Naive thymus-derived CD4-positive, alpha-beta T cell (primary cell): ENCODE data around the gene ITGA2. TPM values are rescaled to one million over a fixed set of nuclear protein-coding genes. Genes with fewer than 3 reads are reported as not detected.
A peak's percentile ranks its signal among the peaks of the same experiment; 100 is the strongest.

Experiments used
- ATAC-seq: fragments of 150-1000 bp; cut with Tn5 transposase; 2 replicates; pipeline ENCODE4 v1.10.0; 2021; ENCODE audit warnings: mild to moderate bottlenecking, moderate library complexity
- CTCF ChIA-PET: fragments of 350-600 bp; sonication (Branson Sonifier 250); formaldehyde crosslinking; loops from one replicate; lab custom pipeline; 2021; ENCODE audit warnings: antibody characterized with exemption; lab: Charles Lee
- POLR2A ChIA-PET: fragments of 350-600 bp; sonication (Branson Sonifier 250); formaldehyde crosslinking; loops from one replicate; lab custom pipeline; 2021; ENCODE audit warnings: antibody characterized with exemption, inconsistent platforms; lab: Charles Lee
- DNase-seq, 9 donors: peaks; one replicate each; pipeline versions ENCODE4 v3.0.0 to v3.0.0-alpha.2; 2020 to 2022; ENCODE audit warnings: mixed read lengths in 1 of 9
- H3K27ac ChIP-seq: one replicate; pipeline ENCODE4 v1.7.0; 2013; ENCODE audit warnings: mild to moderate bottlenecking, low read depth, low read length, moderate library complexity
- H3K27me3 ChIP-seq, 2 donors: one replicate each; pipeline ENCODE4 v1.7.0; 2013; ENCODE audit warnings: low read length in 2 of 2, mild to moderate bottlenecking in 2 of 2, moderate library complexity in 2 of 2; ENCODE audit not compliant: control insufficient read depth in 2 of 2, insufficient read depth in 2 of 2
- H3K36me3 ChIP-seq, 3 experiments: 1 replicate in 2 of 3; 2 replicates in 1 of 3; pipeline ENCODE4 v1.7.0; 2013; ENCODE audit warnings: low read length in 3 of 3, mild to moderate bottlenecking in 3 of 3, moderate library complexity in 1 of 3; ENCODE audit not compliant: insufficient read depth in 3 of 3, control insufficient read depth in 2 of 3
- H3K4me1 ChIP-seq, 2 donors: one replicate each; pipeline ENCODE4 v1.7.0; 2013; ENCODE audit warnings: low read length in 2 of 2, mild to moderate bottlenecking in 2 of 2, moderate library complexity in 1 of 2; ENCODE audit not compliant: control insufficient read depth in 2 of 2, insufficient read depth in 2 of 2
- H3K4me3 ChIP-seq: 2 replicates; pipeline ENCODE4 v1.7.0; 2013; ENCODE audit warnings: mild to moderate bottlenecking, low read length
- H3K9me3 ChIP-seq, 3 experiments: 1 replicate in 2 of 3; 2 replicates in 1 of 3; pipeline ENCODE4 v1.7.0; 2013; ENCODE audit warnings: low read length in 3 of 3; ENCODE audit not compliant: control insufficient read depth in 2 of 3
- H3K27ac Mint-ChIP-seq, 9 donors: one replicate each; pipeline ENCODE4 v1.8.0; 2020 to 2022; ENCODE audit warnings: mixed read lengths in 9 of 9, mild to moderate bottlenecking in 8 of 9, moderate library complexity in 5 of 9, inconsistent platforms in 2 of 9
- H3K27me3 Mint-ChIP-seq, 5 donors: one replicate each; pipeline ENCODE4 v1.8.0; 2021 to 2022; ENCODE audit warnings: mixed read lengths in 5 of 5, mild to moderate bottlenecking in 1 of 5
- H3K36me3 Mint-ChIP-seq, 5 donors: one replicate each; pipeline ENCODE4 v1.8.0; 2020 to 2022; ENCODE audit warnings: mixed read lengths in 5 of 5, mild to moderate bottlenecking in 3 of 5, inconsistent platforms in 1 of 5
- H3K4me1 Mint-ChIP-seq, 7 donors: one replicate each; pipeline ENCODE4 v1.8.0; 2020 to 2022; ENCODE audit warnings: mixed read lengths in 7 of 7, mild to moderate bottlenecking in 3 of 7, inconsistent platforms in 1 of 7
- H3K4me3 Mint-ChIP-seq, 10 donors: one replicate each; pipeline ENCODE4 v1.8.0; 2020 to 2022; ENCODE audit warnings: mild to moderate bottlenecking in 10 of 10, mixed read lengths in 10 of 10, moderate library complexity in 6 of 10, inconsistent platforms in 2 of 10
- H3K9me3 Mint-ChIP-seq, 11 donors: one replicate each; pipeline ENCODE4 v1.8.0; 2020 to 2022; ENCODE audit warnings: mixed read lengths in 11 of 11, mild to moderate bottlenecking in 4 of 11, inconsistent platforms in 1 of 11, moderate library complexity in 1 of 11
- intact Hi-C, 2 donors: fragments of 100-400 bp; cut with micrococcal nuclease; formaldehyde crosslinking; loops; one replicate each; pipeline ENCODE4 v1.15.1; 2023
- polyA plus RNA-seq, 2 donors: library from polyadenylated mRNA; unstranded; fragments of 300-500 nt; fragmentation: Illumina TruSeq; gene quantifications; one replicate each; pipeline ENCODE4 v1.2.3, GENCODE V29; 2021
- total RNA-seq, 6 experiments: library from RNA in 5 of 6; stranded (reverse) in 5 of 6; gene quantifications; 1 replicate in 5 of 6; 2 replicates in 1 of 6; pipeline ENCODE4 v1.2.3 and lab custom pipeline; 2021 to 2026

The ITGA2 gene
- total and polyA plus RNA-seq, 7 experiments from 2014 or later, result 0.16 to 8.9 (median 0.43) TPM

- no peaks in the 10 kb centered on the region for H3K9me3 ChIP-seq
- peaks cover 0 to 7% (median 0%) of the 10 kb centered on the region in 5 donors for H3K27me3 Mint-ChIP-seq
- ATAC-seq (no peak), DNase-seq (no peak)
- ChIA-PET CTCF (no interaction called here), POLR2A (no interaction called here)
- no peak overlapping the region for H3K4me3 Mint-ChIP-seq
- no peaks in the 10 kb centered on the region for H3K36me3 ChIP-seq
- H3K27ac ChIP-seq, result no peak overlapping the region
- peaks cover 4 to 28% (median 11%) of the 10 kb centered on the region in 7 donors for H3K4me1 Mint-ChIP-seq
- no peak overlapping the region for H3K27ac Mint-ChIP-seq
- intact Hi-C loops, result no loop called here
- no peak overlapping the region for H3K4me3 ChIP-seq
- H3K4me1 ChIP-seq, result peaks cover 0 to 8% of the 10 kb centered on the region in 2 donors
- H3K9me3 Mint-ChIP-seq, result peaks cover 0 to 7% (median 0%) of the 10 kb centered on the region in 11 donors
- no peaks in the 10 kb centered on the region for H3K27me3 ChIP-seq
- peaks cover 0 to 66% (median 0%) of the 10 kb centered on the region in 5 donors for H3K36me3 Mint-ChIP-seq
These were observed 86.9 kb downstream of the ITGA2 start for GRCh38 chr5:53076014-53076583.

- no peaks in the 10 kb centered on the region for H3K36me3 ChIP-seq
These were observed 91.1 kb downstream of the ITGA2 start for GRCh38 chr5:53080271-53080670.

GRCh38 chr5:53083927-53084326, 94.8 kb downstream of the ITGA2 start:
- POLR2A ChIA-PET, result no interaction called here
- CTCF ChIA-PET, result no interaction called here

More at GRCh38 chr5:53080271-53080670, 91.1 kb downstream of the ITGA2 start:
- Histone ChIP-seq H3K27me3 (no peaks in the 10 kb centered on the region), H3K4me3 (no peak overlapping the region), H3K27ac (no peak overlapping the region), H3K4me1 (peaks cover 0 to 23% of the 10 kb centered on the region in 2 donors), H3K9me3 (no peaks in the 10 kb centered on the region)
- no peaks in the 10 kb centered on the region for H3K27me3 Mint-ChIP-seq
- peak overlapping the region in 1 of 10 donors; percentile 37 for H3K4me3 Mint-ChIP-seq
- ChIA-PET CTCF (interaction anchor here (1.3 kb wide), 1 partner anchor 132 kb away, joined by 3 read pairs; no protein-coding TSS in a partner anchor), POLR2A (no interaction called here)
- intact Hi-C loops, result loop anchor here (5.0 to 10.0 kb wide), 2 partner anchors 48 to 355 kb away; no protein-coding TSS in a partner anchor
- ATAC-seq (peak; percentile 38), DNase-seq (peak in 4 of 9 donors; percentile 31 to 52 (median 44))
- peak overlapping the region in 2 of 9 donors; percentile 14 to 77 for H3K27ac Mint-ChIP-seq
- peaks cover 0 to 75% (median 0%) of the 10 kb centered on the region in 5 donors for H3K36me3 Mint-ChIP-seq
- H3K9me3 Mint-ChIP-seq, result peaks cover 0 to 7% (median 0%) of the 10 kb centered on the region in 11 donors
- H3K4me1 Mint-ChIP-seq, result peaks cover 22 to 57% (median 31%) of the 10 kb centered on the region in 7 donors

GRCh38 chr5:53084546-53085255, 95.5 kb downstream of the ITGA2 start:
- DNase-seq (no peak), ATAC-seq (no peak)
- H3K36me3 Mint-ChIP-seq, result peaks cover 0 to 66% (median 0%) of the 10 kb centered on the region in 5 donors
- no peaks in the 10 kb centered on the region for H3K36me3 ChIP-seq
- H3K9me3 Mint-ChIP-seq, result peaks cover 0 to 7% (median 0%) of the 10 kb centered on the region in 11 donors
- H3K4me1 Mint-ChIP-seq, result peaks cover 28 to 81% (median 38%) of the 10 kb centered on the region in 7 donors
- no peak overlapping the region for H3K27ac ChIP-seq
- no peaks in the 10 kb centered on the region for H3K27me3 ChIP-seq
- H3K4me3 Mint-ChIP-seq, result peak overlapping the region in 4 of 10 donors; percentile 6 to 76 (median 39)
- ChIA-PET POLR2A (no interaction called here), CTCF (no interaction called here)
- peaks cover 0 to 33% of the 10 kb centered on the region in 2 donors for H3K4me1 ChIP-seq
- no peaks in the 10 kb centered on the region for H3K27me3 Mint-ChIP-seq
- intact Hi-C loops, result loop anchor here (2.0 to 10.0 kb wide), 3 partner anchors 52 to 360 kb away; no protein-coding TSS in a partner anchor
- no peak overlapping the region for H3K4me3 ChIP-seq
- H3K9me3 ChIP-seq, result no peaks in the 10 kb centered on the region
- peak overlapping the region in 2 of 9 donors; percentile 3 to 75 for H3K27ac Mint-ChIP-seq

More at GRCh38 chr5:53083927-53084326, 94.8 kb downstream of the ITGA2 start:
- H3K27ac ChIP-seq, result no peak overlapping the region
- H3K9me3 ChIP-seq, result no peaks in the 10 kb centered on the region
- ATAC-seq, result no peak
- no peaks in the 10 kb centered on the region for H3K27me3 ChIP-seq
- Mint-ChIP-seq H3K27ac (peak overlapping the region in 1 of 9 donors; percentile 34), H3K27me3 (no peaks in the 10 kb centered on the region), H3K4me3 (peak overlapping the region in 5 of 10 donors; percentile 6 to 76 (median 32)), H3K36me3 (peaks cover 0 to 66% (median 0%) of the 10 kb centered on the region in 5 donors), H3K4me1 (peaks cover 22 to 75% (median 34%) of the 10 kb centered on the region in 7 donors), H3K9me3 (peaks cover 0 to 7% (median 0%) of the 10 kb centered on the region in 11 donors)
- DNase-seq, result no peak
- H3K4me3 ChIP-seq, result no peak overlapping the region
- peaks cover 0 to 27% of the 10 kb centered on the region in 2 donors for H3K4me1 ChIP-seq
- H3K36me3 ChIP-seq, result no peaks in the 10 kb centered on the region
- intact Hi-C loops, result loop anchor here (2.0 to 10.0 kb wide), 3 partner anchors 52 to 359 kb away; no protein-coding TSS in a partner anchor

- Histone ChIP-seq H3K4me1 (peaks cover 0 to 26% of the 10 kb centered on the region in 2 donors), H3K27ac (no peak overlapping the region), H3K36me3 (no peaks in the 10 kb centered on the region), H3K27me3 (no peaks in the 10 kb centered on the region), H3K4me3 (no peak overlapping the region), H3K9me3 (no peaks in the 10 kb centered on the region)
- Mint-ChIP-seq H3K36me3 (peaks cover 0 to 53% (median 0%) of the 10 kb centered on the region in 5 donors), H3K27ac (peak overlapping the region in 1 of 9 donors; percentile 27), H3K9me3 (no peaks in the 10 kb centered on the region), H3K4me3 (no peak overlapping the region), H3K4me1 (peaks cover 24 to 79% (median 35%) of the 10 kb centered on the region in 7 donors), H3K27me3 (peaks cover 0 to 2% (median 0%) of the 10 kb centered on the region in 5 donors)
- CTCF ChIA-PET, result interaction anchor here (1.0 to 1.3 kb wide), 2 partner anchors 8 to 138 kb away, joined by 3 to 5 read pairs; no protein-coding TSS in a partner anchor
- intact Hi-C loops, result loop anchor here in 1 of 2 donors (10.0 kb wide), 1 partner anchor 362 kb away; no protein-coding TSS in a partner anchor
- DNase-seq (no peak), ATAC-seq (no peak)
- POLR2A ChIA-PET, result no interaction called here
These were observed 98.0 kb downstream of the ITGA2 start for GRCh38 chr5:53087171-53087570.

- intact Hi-C loops, result loop anchor here (2.0 to 10.0 kb wide), 2 partner anchors 21 to 363 kb away; partner anchors contain the start of gene MOCS2 (in 2 of the 2)
- H3K36me3 ChIP-seq, result no peaks in the 10 kb centered on the region
- H3K27ac ChIP-seq, result no peak overlapping the region
- ATAC-seq (no peak), DNase-seq (no peak)
- H3K4me1 ChIP-seq, result peaks cover 0 to 26% of the 10 kb centered on the region in 2 donors
- no peaks in the 10 kb centered on the region for H3K9me3 ChIP-seq
- H3K27ac Mint-ChIP-seq, result peak overlapping the region in 1 of 9 donors; percentile 25
- ChIA-PET CTCF (interaction anchor here (1.0 to 1.5 kb wide), 3 partner anchors 8 to 139 kb away, joined by 3 to 5 read pairs (median 3); partner anchors contain the start of gene MOCS2), POLR2A (interaction anchor here (1.0 kb wide), 1 partner anchor 19 kb away, joined by 3 read pairs; no protein-coding TSS in a partner anchor)
- peaks cover 0 to 50% (median 0%) of the 10 kb centered on the region in 5 donors for H3K36me3 Mint-ChIP-seq
- H3K4me1 Mint-ChIP-seq, result peaks cover 23 to 74% (median 35%) of the 10 kb centered on the region in 7 donors
- no peaks in the 10 kb centered on the region for H3K27me3 ChIP-seq
- no peak overlapping the region for H3K4me3 Mint-ChIP-seq
- peaks cover 0 to 2% (median 0%) of the 10 kb centered on the region in 5 donors for H3K27me3 Mint-ChIP-seq
- no peaks in the 10 kb centered on the region for H3K9me3 Mint-ChIP-seq
- no peak overlapping the region for H3K4me3 ChIP-seq
These were observed 98.5 kb downstream of the ITGA2 start for GRCh38 chr5:53087621-53088121.
